AG09309 (cell line): ENCODE measurements around the gene PRPF6.
A peak's percentile ranks its signal among the peaks of the same experiment; 100 is the strongest.

ENCODE experiments used
- DNase-seq: peaks from one replicate; pipeline ENCODE4 v3.0.0-alpha.2; 2010; ENCODE audit warnings: low read depth
- H3K4me3 ChIP-seq: 2 replicates; pipeline ENCODE4 v1.5.1; 2011; ENCODE audit warnings: mild to moderate bottlenecking, low read depth, low read length, moderate library complexity; ENCODE audit not compliant: control insufficient read depth
- TF ChIP-seq, protein P1 (sequence below): IDR thresholded peaks from 2 replicates; pipeline ENCODE4 v1.5.1; 2011; ENCODE audit warnings: mild to moderate bottlenecking, low read depth, low read length, inconsistent platforms; ENCODE audit not compliant: insufficient read depth, control insufficient read depth; ENCODE audit errors: missing control alignments

PRPF6 gene

DNA sequence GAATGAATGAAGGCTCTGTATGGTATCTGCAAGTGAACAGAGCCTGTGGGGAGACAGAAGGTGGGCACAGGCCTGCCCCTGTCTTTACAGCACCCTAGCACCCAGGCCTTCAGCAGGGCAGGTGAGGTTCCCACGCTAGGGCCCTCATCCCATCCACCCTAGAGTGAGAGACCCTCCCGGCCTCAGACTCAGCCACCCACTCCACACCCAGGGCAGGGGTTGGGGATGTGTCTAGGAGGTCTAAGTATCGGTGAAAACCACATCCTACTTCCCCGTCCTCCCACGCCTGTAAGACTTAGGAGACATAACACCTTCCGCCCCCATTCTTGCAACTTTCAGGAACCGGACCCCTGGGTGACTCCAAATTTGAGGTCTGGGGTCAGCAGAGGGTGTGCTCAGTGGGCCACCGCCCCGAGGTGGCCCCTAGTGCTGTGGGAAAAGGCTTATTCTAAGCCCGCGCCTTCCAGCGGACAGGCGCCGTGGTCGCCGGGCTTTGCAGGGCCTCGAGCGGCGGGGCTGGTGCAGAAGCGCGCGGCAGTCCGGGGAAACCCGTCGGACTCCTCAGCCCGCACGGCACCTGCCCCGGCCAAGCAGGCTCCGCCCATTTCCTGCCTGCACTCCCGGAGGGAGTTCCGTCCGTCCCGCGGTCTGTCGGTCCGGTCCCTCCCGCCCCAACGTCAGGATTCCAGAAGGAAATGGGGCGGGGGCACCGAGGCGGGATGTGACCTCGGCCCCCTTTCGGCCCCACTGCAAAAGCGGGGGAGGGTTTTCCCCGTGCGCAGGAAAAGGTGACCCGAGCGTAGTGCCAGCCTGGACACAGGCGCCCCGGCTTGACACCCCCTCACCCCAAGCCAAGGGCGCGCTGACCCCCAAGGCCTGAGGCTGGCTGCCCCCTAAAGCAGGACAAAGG, 2.4 kb upstream of the PRPF6 start:
- no peak for DNase-seq
- TF ChIP-seq, protein P1, sequence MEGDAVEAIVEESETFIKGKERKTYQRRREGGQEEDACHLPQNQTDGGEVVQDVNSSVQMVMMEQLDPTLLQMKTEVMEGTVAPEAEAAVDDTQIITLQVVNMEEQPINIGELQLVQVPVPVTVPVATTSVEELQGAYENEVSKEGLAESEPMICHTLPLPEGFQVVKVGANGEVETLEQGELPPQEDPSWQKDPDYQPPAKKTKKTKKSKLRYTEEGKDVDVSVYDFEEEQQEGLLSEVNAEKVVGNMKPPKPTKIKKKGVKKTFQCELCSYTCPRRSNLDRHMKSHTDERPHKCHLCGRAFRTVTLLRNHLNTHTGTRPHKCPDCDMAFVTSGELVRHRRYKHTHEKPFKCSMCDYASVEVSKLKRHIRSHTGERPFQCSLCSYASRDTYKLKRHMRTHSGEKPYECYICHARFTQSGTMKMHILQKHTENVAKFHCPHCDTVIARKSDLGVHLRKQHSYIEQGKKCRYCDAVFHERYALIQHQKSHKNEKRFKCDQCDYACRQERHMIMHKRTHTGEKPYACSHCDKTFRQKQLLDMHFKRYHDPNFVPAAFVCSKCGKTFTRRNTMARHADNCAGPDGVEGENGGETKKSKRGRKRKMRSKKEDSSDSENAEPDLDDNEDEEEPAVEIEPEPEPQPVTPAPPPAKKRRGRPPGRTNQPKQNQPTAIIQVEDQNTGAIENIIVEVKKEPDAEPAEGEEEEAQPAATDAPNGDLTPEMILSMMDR, result no peak
- H3K4me3 ChIP-seq, result peak overlapping the region; percentile 40

DNA sequence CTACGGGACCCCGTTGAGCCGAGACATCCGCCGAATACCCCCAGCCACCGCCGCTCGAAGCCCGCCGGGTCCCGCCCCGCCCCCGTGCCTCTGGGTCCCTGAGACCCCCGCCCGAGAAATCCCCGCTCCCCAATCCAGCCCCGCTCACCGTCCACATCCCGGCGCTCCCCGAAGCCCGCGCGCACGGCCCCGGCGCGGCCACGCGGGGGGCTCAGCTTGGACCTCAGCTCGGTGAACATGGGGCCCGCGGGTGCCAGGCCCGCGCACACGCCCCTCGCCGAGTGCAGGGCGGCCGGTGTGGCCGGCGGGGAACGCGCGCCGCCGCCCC, 1.7 kb upstream of the PRPF6 start:
- H3K4me3 ChIP-seq, result peak overlapping the region; percentile 40
- DNase-seq, result no peak
- TF ChIP-seq, protein P1, result no peak

DNA sequence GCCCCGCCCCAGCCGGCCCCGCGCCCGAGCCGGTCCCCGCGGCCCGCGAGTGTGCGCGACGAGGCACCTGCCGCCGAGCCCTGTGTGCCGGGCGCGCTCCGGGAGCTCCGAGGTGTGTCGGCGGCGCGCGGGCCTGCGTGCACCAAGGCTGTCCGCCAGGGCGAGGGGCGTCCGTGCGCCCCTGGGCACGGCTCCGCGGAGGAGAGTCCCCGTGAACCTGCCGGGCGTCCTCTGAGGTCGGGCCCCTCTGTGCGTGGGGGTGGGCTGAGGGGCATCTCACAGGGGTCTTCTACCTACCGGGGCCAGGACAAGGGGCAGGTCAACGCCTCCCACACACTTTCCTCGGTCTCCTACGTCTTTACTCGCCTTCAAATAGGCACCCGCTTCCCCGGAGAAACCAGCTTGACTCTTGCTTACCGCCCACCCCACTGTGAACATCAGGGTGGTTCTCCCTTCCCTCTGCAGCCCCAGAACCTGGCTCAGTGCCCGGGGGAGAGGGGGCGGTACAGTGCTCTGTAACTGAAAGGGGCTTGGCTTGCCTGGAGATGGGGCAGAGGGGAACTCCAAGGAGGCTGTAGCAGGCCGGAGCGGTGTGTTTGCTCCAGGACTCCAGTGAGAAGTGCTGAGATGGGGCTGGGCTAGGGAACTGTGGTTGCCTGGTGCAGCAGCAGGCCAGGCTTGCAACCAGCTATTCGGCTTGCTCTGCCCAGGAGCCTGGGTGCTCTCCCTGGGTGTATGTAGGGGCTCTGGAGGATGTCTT, 1.2 kb upstream of the PRPF6 start, which contains the start of gene SAMD10:
SAMD10 (minus strand) TSS at position 86 of the 760 bp plus-strand sequence. CDS start 175 bp downstream, outside the sequence.
- H3K4me3 ChIP-seq, result peak within 1 kb of the TSS; percentile 40
- no peak for DNase-seq
- TF ChIP-seq, protein P1, result no peak

DNA sequence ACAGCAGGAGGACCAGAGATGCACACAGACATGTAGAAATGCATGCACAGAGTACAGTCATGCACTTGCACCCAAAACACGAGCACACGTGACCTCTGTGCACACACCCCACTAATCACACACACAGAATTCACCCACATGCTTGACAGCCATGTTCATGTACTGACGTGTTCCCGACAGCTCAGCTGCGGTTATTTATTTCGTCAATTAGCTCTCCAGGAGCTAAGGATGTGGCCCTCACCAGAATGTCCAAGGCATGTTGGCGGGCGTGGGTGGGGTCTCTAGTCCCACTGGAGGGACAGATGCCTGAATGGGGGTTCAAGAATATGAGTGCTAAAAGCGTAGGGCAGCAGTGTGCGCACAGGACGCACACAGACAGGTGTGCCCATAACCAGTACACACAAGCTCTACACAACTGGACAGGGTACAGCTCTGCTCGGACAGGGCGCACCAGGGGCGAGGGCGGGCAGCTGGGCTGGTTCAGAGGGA, 571 bp upstream of the PRPF6 start:
- TF ChIP-seq, protein P1, result no peak
- H3K4me3 ChIP-seq, result peak overlapping the region; percentile 88
- no peak for DNase-seq

DNA sequence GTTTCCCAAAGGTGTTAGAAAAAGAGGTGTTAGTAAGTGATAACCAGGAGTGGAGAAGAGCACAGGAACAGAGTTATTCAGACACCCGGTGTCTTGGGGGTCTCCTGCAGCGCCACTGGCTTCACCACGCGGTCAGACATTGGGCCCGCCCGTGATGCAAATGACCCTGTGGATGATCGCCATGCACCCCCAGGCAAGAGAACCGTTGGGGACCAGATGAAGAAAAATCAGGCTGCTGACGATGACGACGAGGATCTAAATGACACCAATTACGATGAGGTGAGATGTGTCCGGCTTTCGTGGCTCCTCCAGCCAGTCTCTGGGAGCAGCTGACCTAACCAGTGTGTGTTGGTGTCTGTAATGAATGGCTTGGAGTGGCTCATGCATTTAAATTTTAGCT, 2.0 kb downstream of the PRPF6 start:
- DNase-seq, result no peak
- H3K4me3 ChIP-seq, result no peak overlapping the region
- TF ChIP-seq, protein P1, result no peak

DNA sequence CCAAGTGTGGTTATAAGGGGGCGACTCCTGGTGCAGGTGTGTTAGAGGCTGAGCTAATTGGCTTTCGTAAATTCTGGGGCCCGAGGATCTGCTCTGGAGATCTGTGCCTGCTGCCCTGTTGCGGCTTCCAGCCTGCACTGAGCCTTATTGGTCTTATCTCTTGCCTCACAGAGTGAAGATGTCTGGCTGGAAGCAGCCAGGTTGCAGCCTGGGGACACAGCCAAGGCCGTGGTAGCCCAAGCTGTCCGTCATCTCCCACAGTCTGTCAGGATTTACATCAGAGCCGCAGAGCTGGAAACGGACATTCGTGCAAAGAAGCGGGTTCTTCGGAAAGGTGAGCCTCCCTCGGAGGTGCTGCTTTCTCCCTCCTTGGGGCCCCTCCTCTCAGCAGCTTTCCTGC, 20.0 kb downstream of the PRPF6 start:
- TF ChIP-seq, protein P1, result no peak
- no peak for DNase-seq

More for the DNA sequence above, 20.0 kb downstream of the PRPF6 start:
- H3K4me3 ChIP-seq, result no peak overlapping the region
